Embryonic facial prominence (tissue), 1 donor: ENCODE data around the gene NDST1.

Experiments used
- DNase-seq: peaks from one replicate; pipeline ENCODE4 v3.0.0-alpha.2; 2016; ENCODE audit errors: extremely low spot score

The NDST1 gene

DNA sequence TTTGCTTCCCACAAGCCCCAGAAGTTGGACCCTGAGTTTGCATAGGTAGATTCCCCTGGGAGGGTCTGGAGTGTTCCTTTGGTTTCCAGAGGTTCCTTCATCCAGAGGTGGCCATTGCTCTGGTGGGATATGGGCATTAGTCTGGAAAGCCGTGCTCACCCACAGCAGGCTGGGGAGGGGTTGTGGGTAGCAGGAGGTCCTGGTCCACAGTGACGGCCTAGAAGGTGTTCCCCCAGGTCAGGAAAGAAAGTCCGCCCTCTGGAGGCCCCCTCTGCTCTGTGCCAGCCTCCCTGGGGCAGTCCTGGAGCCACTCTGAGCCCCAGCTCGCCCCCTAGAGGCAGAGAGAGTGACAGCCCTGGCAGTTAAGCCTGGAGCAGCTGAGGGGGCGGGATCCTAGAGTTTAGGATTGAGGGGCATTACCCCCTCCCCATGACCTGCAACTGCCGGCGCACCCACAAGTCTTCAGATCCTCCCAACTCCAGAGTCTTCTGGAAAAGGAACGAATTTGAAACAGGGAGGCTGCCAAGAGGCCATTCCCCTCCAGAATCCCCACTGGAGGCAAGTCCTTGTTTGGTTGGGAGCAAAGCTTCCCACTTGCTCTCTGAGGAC is 36.8 kb downstream of the NDST1 start:
- DNase-seq: no peak

DNA sequence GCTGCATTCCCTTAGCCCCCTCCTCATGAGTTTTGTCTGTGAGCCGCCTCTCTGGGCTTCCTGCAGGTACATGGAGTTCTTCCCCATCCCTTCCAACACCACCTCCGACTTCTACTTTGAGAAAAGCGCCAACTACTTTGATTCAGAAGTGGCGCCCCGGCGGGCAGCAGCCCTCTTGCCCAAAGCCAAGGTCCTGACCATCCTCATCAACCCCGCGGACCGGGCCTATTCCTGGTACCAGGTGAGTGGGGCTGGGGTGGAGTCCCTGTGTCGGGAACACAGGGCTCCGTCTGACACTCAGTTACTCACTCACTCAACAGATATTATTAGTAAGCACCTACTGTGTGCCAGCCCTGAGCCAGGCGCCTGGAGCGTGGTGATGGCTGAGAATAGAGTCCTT is 37.3 kb downstream of the NDST1 start:
- DNase-seq: no peak

- no peak for DNase-seq
Observed at GRCh38 chr5:150548123-150548522, 40.2 kb downstream of the NDST1 start.

- DNase-seq: no peak
Observed at GRCh38 chr5:150549735-150550134, 41.8 kb downstream of the NDST1 start.

- DNase-seq: no peak
Observed at GRCh38 chr5:150550286-150550685, 42.4 kb downstream of the NDST1 start.

DNA sequence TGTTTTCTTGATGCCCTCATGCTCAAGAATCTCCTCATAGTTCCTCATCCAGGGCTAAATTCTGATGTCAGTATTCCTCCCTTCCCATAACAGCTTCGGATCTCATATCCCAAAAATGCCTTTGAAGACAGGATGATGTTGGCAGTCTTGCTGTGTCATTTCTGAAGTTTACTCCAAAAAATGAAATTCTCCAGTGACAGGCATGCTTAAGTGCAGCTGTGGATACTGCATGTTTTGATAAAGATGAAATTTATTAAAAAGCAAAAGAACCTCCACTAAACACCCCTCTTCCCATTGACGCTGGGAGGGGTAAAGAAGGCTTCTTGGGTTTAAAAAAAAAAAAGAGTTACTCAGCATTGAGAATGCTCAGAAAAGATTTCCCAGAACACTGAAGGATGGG is 43.1 kb downstream of the NDST1 start:
- DNase-seq: no peak

DNA sequence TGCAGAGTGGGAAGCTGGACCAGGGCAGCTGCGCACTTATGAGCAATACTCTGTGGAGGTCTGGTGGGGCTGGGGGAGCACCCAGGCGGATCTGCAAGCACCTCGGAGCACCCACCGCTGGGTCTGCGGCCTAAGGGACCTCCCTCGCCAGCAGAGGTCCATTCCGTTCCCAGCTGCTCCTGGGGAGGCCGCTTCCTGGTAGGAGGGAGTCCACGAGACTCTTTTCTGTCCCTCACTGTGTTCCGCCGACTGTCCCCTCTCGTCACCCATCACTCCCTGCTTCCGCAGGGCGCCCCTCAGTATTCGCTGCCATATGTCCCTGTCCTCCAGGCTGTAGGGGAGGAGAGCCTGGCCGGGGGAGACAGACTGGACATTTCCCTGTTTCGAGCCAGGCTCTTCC is 45.5 kb downstream of the NDST1 start:
- no peak for DNase-seq

GRCh38 chr5:150553911-150554310 is 46.0 kb downstream of the NDST1 start:
- DNase-seq: no peak

- no peak for DNase-seq
Observed at GRCh38 chr5:150554857-150555256, 46.9 kb downstream of the NDST1 start.

- no peak for DNase-seq
Observed at GRCh38 chr5:150556106-150556505, 48.2 kb downstream of the NDST1 start.

DNA sequence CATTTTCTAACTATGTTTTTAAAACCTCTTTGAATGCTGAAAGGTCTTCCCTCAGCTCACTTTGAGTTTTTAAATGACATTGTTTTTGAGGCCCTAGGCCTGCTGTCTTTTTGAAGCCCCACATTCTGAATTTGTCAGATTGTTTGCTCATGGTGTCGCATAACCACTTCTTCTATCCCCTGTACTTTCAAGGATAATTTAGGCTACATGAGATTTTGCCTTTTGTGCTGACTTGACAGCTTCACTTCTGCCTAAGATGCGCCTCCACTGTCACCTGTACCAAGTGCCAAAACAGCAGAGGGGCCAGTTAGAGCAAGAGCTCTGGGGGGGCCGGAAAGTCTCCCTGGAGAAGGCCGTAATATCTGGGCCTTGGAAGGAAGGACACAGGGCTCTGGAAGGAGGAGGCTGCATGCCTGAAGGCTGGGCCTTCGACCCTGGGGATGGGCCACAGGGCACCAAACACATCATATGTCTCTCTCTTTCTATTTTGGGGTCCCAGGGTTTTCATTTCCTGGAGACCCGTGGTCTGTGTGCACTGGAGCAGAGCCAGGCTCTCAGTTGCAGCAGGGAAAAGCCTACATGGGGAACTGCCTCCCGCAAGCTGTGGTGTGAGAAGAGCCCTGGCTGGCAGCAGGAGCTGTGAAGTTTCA is 49.1 kb downstream of the NDST1 start:
- no peak for DNase-seq

- DNase-seq: no peak
Observed at GRCh38 chr5:150557509-150557872, 49.6 kb downstream of the NDST1 start.

- DNase-seq: no peak
Observed at GRCh38 chr5:150558088-150558621, 50.2 kb downstream of the NDST1 start.

DNA sequence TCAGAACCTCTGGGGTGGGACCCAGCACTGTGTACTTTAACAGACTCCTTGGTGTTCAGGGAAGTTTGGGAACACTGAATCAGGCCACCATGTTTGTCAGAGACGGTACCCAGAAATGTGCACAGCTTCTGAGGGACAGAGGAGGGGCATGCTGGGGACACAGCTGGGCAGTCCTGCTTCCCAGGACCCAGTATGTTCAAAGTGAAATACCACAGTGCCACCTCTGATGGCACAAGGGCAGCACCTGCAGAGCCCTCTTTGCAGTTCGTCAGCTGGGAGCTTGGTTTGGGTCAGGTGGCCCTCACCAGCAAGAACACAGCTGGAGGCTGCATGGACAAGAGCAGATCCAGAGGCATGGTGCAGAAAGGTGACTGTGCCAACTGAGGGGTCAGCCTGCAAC is 51.2 kb downstream of the NDST1 start:
- DNase-seq: no peak

DNA sequence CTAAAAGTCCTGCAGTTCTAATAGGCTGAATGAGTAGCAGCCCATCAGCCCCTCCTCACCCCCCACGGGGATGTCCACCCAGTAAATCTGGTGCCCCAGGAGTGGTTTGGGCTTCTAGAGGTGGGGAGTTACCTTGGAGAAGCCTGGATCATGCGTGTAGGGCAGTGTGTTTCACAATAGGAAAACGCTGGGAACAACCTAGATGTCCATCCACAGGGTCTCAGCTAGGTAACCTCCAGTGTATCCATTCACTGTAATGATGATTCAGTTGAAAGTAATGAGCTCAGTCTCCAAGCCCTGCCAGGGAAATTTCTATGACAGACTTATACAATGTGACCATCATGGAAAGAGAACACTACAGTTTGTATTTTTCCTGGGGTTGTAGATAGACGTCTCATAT is 51.8 kb downstream of the NDST1 start:
- DNase-seq: no peak

GRCh38 chr5:150560401-150561191 is 52.7 kb downstream of the NDST1 start:
- DNase-seq: peak; percentile 74

GRCh38 chr5:150561192-150561512 is 53.2 kb downstream of the NDST1 start:
- DNase-seq: no peak

DNA sequence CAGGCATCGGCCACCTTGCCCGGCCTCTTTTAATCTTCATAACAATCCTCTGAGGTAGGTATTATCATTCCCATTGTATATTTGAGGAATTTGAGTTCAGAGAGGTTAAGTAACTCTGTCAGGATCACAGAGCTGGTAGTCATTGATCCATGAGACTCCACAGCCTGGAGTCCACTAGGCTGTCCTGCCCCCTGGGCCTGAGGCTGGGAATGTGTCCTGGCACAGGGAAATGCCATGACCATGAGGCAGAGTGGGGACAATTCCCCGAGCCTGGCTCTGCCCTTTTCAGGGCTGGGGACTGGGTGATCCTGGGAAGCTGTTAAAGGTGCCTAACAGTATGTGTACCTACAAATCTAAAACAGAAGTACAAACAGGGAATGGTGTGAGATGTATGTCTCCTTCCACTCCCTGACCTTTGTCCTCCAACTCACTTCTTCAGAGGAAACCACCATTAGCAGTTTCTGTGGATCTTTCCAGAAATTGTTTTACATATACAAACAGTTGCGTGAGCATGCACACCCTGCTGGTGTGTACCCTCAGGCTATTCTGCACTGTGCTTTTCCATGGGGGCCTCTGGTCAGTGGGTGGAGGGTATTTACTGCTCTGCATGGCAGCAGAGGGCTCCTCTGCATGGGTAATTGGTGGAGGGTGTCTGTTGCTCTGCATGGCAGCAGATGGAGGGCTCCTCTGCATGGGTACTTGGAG is 53.8 kb downstream of the NDST1 start:
- no peak for DNase-seq

DNA sequence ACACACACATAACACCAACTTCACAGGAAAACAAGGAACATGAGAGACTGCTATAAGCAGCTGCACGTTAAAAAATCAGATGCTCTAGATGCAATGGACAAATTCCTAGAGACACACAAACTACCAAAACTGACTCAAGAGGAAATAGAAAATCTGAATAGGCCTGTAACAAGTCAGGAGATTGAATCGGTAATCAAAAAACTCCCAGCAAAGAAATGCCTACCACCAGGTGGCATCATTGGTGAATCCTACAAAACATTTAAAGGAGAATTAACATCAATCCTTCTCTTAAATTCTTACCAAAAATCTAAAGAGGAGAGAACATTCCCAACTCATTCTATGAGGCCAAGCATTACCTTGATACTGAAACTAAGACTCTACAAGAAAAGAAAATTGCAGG is 54.9 kb downstream of the NDST1 start:
- no peak for DNase-seq

DNA sequence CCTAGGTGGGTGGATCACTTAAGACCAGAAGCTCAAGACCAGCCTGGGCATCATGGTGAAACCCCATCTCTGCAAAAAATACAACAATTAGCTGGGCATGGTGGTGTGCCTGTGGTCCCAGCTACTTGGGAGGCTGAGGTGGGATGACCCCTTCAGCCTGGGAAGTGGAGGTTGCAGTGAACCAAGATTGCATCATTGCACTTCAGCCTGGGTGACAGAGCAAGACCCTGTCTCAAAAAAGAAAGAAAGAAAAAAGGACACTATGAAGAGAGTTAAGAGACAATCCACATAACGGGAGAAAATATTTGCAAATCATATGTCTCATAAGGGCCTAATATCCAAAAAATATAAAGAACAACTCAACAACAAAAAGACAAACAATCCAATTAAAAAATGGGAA is 57.9 kb downstream of the NDST1 start:
- no peak for DNase-seq

DNA sequence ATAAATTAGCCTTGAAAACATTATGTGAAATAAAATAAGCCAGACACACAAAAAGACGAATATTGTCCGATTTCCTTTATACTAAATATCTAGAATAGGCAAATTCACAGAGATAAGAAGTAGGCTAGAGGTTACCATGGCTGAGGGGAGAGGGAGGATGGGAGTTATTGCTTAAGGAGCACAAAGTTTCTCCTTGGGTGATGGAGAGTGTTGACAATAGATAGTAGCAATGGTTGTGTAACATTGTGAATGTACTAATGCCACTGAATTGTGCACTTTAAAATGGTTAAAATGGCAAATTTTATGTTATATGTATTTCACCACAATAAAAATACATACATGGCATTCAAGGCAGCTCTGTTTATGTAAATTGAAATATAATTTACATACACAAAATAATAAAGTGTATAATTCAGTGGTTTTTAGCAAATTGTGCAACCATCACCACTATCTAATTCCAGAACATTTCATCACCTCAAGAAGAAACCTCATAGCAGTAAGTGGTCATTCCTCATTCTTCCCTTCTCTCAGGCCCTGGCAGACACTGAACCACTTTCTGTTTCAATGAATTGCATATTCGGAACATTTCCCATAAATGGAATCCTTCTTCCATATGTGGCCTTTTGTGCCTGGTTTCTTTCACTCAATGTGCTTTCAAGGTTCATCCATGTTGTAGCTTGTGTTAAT is 59.2 kb downstream of the NDST1 start:
- no peak for DNase-seq

- DNase-seq: no peak
Observed at GRCh38 chr5:150568663-150569062, 60.7 kb downstream of the NDST1 start.
